K562 (cell line): ENCODE data around the gene ZNF865. TPM values are rescaled to one million over a fixed set of nuclear protein-coding genes. Genes with fewer than 3 reads are reported as not detected.

Source experiments
- ATAC-seq: fragments of 200-7000 bp; cut with Tn5 transposase; 3 replicates; pipeline ENCODE4 v1.9.1; 2020; ENCODE audit warnings: moderate library complexity
- BruUV-seq: library from RNA; stranded (reverse); fragments of 400-500 nt; replicated peaks from 2 replicates; lab custom pipeline; 2021; lab: Mats Ljungman, UMichigan
- CTCF ChIA-PET: fragments of 300-600 bp; formaldehyde crosslinking; extraction: SDS; loops from one replicate; lab custom pipeline; 2021; ENCODE audit warnings: low intra/inter-chr PET ratio; lab: Yijun Ruan, JAX
- POLR2A ChIA-PET: fragments of 300-600, 350-650 bp; sonication (Branson Sonifier 250); formaldehyde crosslinking; extraction: SDS; loops from one replicate; lab custom pipeline; 2021; ENCODE audit warnings: antibody characterized with exemption, inconsistent platforms; lab: Yijun Ruan, JAX
- DNase-seq, 4 experiments: peaks; one replicate each; pipeline versions ENCODE4 v3.0.0 to v3.0.0-alpha.2; 2011 to 2018; ENCODE audit warnings: low spot score in 3 of 4, mixed read lengths in 3 of 4; ENCODE audit errors: extremely low read depth in 1 of 4
- FAIRE-seq: peaks from 2 replicates; lab custom pipeline; 2011; peaks lifted over from hg19 to GRCh38; lab: Jason Lieb, UNC
- H2AFZ ChIP-seq: 2 replicates; pipeline ENCODE4 v1.6.0; 2011; ENCODE audit warnings: low read depth, low read length, control low read depth, inconsistent platforms
- H3K27ac ChIP-seq: fragments of 200-600 bp; 3 replicates; pipeline ENCODE4 v1.8.0; 2011; ENCODE audit warnings: low read depth, mild to moderate bottlenecking, control low read depth, inconsistent platforms, low read length, moderate library complexity, mixed read lengths; ENCODE audit errors: extremely low read depth
- H3K27me3 ChIP-seq, 2 experiments: fragments of 300-600 bp in 1 of 2; 2 replicates in 1 of 2; 3 replicates in 1 of 2; pipeline versions ENCODE4 v1.6.0 to v1.8.0; 2011; ENCODE audit warnings: inconsistent platforms in 2 of 2, low read length in 2 of 2, mild to moderate bottlenecking in 1 of 2, mixed read lengths in 1 of 2, moderate library complexity in 1 of 2; ENCODE audit not compliant: control insufficient read depth in 2 of 2, insufficient read depth in 2 of 2
- H3K36me3 ChIP-seq: fragments of 300-600 bp; 3 replicates; pipeline ENCODE4 v1.8.0; 2011; ENCODE audit warnings: mild to moderate bottlenecking, low read length, inconsistent platforms; ENCODE audit not compliant: control insufficient read depth, insufficient read depth
- H3K4me1 ChIP-seq, 2 experiments: fragments of 200-600 bp in 1 of 2; replicated peaks in 1 of 2; 2 replicates in 1 of 2; 3 replicates in 1 of 2; pipeline versions ENCODE4 v1.5.1 to v1.8.0; 2011; ENCODE audit warnings: inconsistent platforms in 2 of 2, low read length in 2 of 2, mild to moderate bottlenecking in 1 of 2, mixed read lengths in 1 of 2, moderate library complexity in 1 of 2; ENCODE audit not compliant: control insufficient read depth in 2 of 2, insufficient read depth in 2 of 2
- H3K4me2 ChIP-seq: 2 replicates; pipeline ENCODE4 v1.6.1; 2011; ENCODE audit warnings: low read length, control low read depth, inconsistent platforms, mixed read lengths; ENCODE audit not compliant: insufficient read depth
- H3K4me3 ChIP-seq: fragments of 200-600 bp; sonication (generic), shearing (Covaris generic); 2 replicates; pipeline ENCODE4 v1.5.1; 2016; ENCODE audit warnings: control low read depth, inconsistent platforms
- H3K79me2 ChIP-seq: fragments of 200-600 bp; 3 replicates; pipeline ENCODE4 v1.8.0; 2011; ENCODE audit warnings: low read length, inconsistent platforms; ENCODE audit not compliant: control insufficient read depth, insufficient read depth
- H3K9ac ChIP-seq, 2 experiments: 2 replicates each; pipeline versions ENCODE4 v1.6.0 to v1.6.1; 2011; ENCODE audit warnings: low read depth in 2 of 2, low read length in 2 of 2, control low read depth in 1 of 2, inconsistent platforms in 1 of 2, mild to moderate bottlenecking in 1 of 2, mixed read lengths in 1 of 2; ENCODE audit not compliant: insufficient read depth in 1 of 2
- H3K9me1 ChIP-seq: one replicate; pipeline ENCODE4 v1.6.0; 2011; ENCODE audit warnings: inconsistent platforms, mild to moderate bottlenecking, low read length, moderate library complexity; ENCODE audit not compliant: control insufficient read depth, insufficient read depth
- H3K9me3 ChIP-seq: replicated peaks from 2 replicates; pipeline ENCODE4 v1.5.1; 2011; ENCODE audit warnings: low read depth, low read length, inconsistent platforms; ENCODE audit not compliant: control insufficient read depth, insufficient read depth
- H4K20me1 ChIP-seq: replicated peaks from 2 replicates; pipeline ENCODE4 v1.6.1; 2011; ENCODE audit warnings: low read length, inconsistent platforms, mixed read lengths; ENCODE audit not compliant: control insufficient read depth, insufficient read depth
- CBX3 ChIP-seq, 2 experiments: IDR thresholded peaks; 1 replicate in 1 of 2; 2 replicates in 1 of 2; pipeline ENCODE4 v1.6.1; 2012; ENCODE audit warnings: inconsistent platforms in 2 of 2, low read length in 2 of 2, borderline replicate concordance in 1 of 2, control low read depth in 1 of 2
- CREB5 ChIP-seq: fragments of 250-450 bp; sonication (Bioruptor Pico); IDR thresholded peaks from 2 replicates; pipeline ENCODE4 v1.5.0; 2020; ENCODE audit warnings: mild to moderate bottlenecking
- GATAD2B ChIP-seq: fragments of 450-650 bp; IDR thresholded peaks from 2 replicates; pipeline ENCODE4 v1.6.1; 2017; ENCODE audit warnings: mild to moderate bottlenecking, borderline replicate concordance
- HNRNPL ChIP-seq: fragments of 200-400 bp; formaldehyde crosslinking; IDR thresholded peaks from 2 replicates; pipeline ENCODE4 v1.6.1; 2017; ENCODE audit warnings: low read depth, mild to moderate bottlenecking, low read length
- RBFOX2 ChIP-seq: fragments of 200-400 bp; formaldehyde crosslinking; IDR thresholded peaks from 2 replicates; pipeline ENCODE4 v1.6.1; 2017; ENCODE audit warnings: low read depth, mild to moderate bottlenecking, low read length, moderate library complexity
- SPI1 ChIP-seq: IDR thresholded peaks from 2 replicates; pipeline ENCODE4 v1.6.1; 2011; ENCODE audit warnings: low read depth, low read length, control low read depth, borderline replicate concordance
- WGBS: fragments of 100-300 bp; shearing (Covaris generic); methylation state at CpG from one replicate; pipeline ENCODE4 v1.1.6; 2016; ENCODE audit warnings: low coverage, mixed read lengths; ENCODE audit not compliant: insufficient coverage; ENCODE audit errors: missing lambda C conversion rate; 5-methylcytosine and 5-hydroxymethylcytosine counted together
- in situ Hi-C: fragments of 300-500 bp; cut with MboI; formaldehyde crosslinking; loops from 4 replicates; pipeline ENCODE4 v1.15.0; 2018; ENCODE audit warnings: inconsistent platforms, mixed read lengths
- intact Hi-C: fragments of 100-400 bp; cut with micrococcal nuclease; formaldehyde crosslinking; loops from 2 replicates; pipeline ENCODE4 v1.14.2; 2022
- polyA plus RNA-seq, 8 experiments: library from polyadenylated mRNA; depleted of rRNA in 4 of 8; stranded (reverse) in 5 of 8; unstranded in 3 of 8; fragments of >200 nt; fragmentation: Nextera tagmentation in 2 of 8; fragmentation: Illumina TruSeq in 1 of 8; extraction: Ambion mirVana in 2 of 8; extraction: Trizol in 1 of 8; gene quantifications; 2 replicates each; pipeline versions ENCODE4 v1.2.1 to v1.2.3, GENCODE V29; 2011 to 2014; ENCODE audit warnings: inconsistent platforms in 1 of 8, missing spikeins in 1 of 8
- total RNA-seq, 7 experiments: library from RNA; depleted of rRNA in 6 of 7; stranded (reverse); fragments of >200 nt in 6 of 7; fragmentation: Illumina TruSeq in 2 of 7; extraction: Trizol in 2 of 7; gene quantifications; 2 replicates each; pipeline versions ENCODE4 v1.2.1 to v1.2.3, GENCODE V29; 2011 to 2021; ENCODE audit warnings: low replicate concordance in 1 of 7

ZNF865 gene
- total and polyA plus RNA-seq, 9 of the 15 experiments (the other 6 are each of a cell fraction or from before 2014, with no cell fraction given) = 0.40 to 18.8 (median 1.6) TPM; not detected in 2

GRCh38 chr19:55658846-55659459 is 53.5 kb downstream of the ZNF865 start (continued):
- TF ChIP-seq CREB5 (CRISPR knock-in tag) = no peak
- peak; percentile 63 for TF ChIP-seq RBFOX2
- no peak for TF ChIP-seq HNRNPL
- TF ChIP-seq CBX3 (IDR thresholded peaks at IDR 0.05; ENCODE audit: borderline replicate concordance in 1 of 2, low read length in 2 of 2) = no peak

- 84% methylated on average over 3 of the region's 9 CpGs for WGBS
- in situ Hi-C loops (no loop called here), intact Hi-C loops (no loop called here)
- H3K27ac ChIP-seq = no peak overlapping the region; the same call in 2 of the 3 replicates
- peaks cover 97% of the 10 kb centered on the region for H3K79me2 ChIP-seq
- no peaks in the 10 kb centered on the region for H3K27me3 ChIP-seq
- peaks cover 67% of the 10 kb centered on the region for H4K20me1 ChIP-seq
- peaks cover 10% of the 10 kb centered on the region for H3K9me1 ChIP-seq
- DNase-seq (no peak), ATAC-seq (no peak), FAIRE-seq (no peak)
- CTCF ChIA-PET = no interaction called here
- H3K36me3 ChIP-seq = peaks cover 93% of the 10 kb centered on the region
- H3K9me3 ChIP-seq = no peaks in the 10 kb centered on the region
- H2AFZ ChIP-seq = no peak overlapping the region
- no TSS peak for BruUV-seq
- POLR2A ChIA-PET = interaction anchor here (0.6 kb wide), 1 partner anchor 274 kb away, joined by 3 read pairs; no protein-coding TSS in a partner anchor
- no peak for TF ChIP-seq GATAD2B
- TF ChIP-seq SPI1 = peak; percentile 85
- H3K4me2 ChIP-seq = no peak overlapping the region
- peak overlapping the region in 1 of 2 experiments; percentile 72; a peak in 2 of 4 replicates for H3K9ac ChIP-seq
- peaks cover 20 to 25% of the 10 kb centered on the region in 2 experiments; a peak in 4 of 5 replicates for H3K4me1 ChIP-seq
- H3K4me3 ChIP-seq = no peak overlapping the region
Observed at GRCh38 chr19:55659822-55660221, 54.4 kb downstream of the ZNF865 start.
